ENCODE measurements around the gene SAMD13.
A peak's percentile ranks its signal among the peaks of the same experiment; 100 is the strongest.

Gene SAMD13

DNA sequence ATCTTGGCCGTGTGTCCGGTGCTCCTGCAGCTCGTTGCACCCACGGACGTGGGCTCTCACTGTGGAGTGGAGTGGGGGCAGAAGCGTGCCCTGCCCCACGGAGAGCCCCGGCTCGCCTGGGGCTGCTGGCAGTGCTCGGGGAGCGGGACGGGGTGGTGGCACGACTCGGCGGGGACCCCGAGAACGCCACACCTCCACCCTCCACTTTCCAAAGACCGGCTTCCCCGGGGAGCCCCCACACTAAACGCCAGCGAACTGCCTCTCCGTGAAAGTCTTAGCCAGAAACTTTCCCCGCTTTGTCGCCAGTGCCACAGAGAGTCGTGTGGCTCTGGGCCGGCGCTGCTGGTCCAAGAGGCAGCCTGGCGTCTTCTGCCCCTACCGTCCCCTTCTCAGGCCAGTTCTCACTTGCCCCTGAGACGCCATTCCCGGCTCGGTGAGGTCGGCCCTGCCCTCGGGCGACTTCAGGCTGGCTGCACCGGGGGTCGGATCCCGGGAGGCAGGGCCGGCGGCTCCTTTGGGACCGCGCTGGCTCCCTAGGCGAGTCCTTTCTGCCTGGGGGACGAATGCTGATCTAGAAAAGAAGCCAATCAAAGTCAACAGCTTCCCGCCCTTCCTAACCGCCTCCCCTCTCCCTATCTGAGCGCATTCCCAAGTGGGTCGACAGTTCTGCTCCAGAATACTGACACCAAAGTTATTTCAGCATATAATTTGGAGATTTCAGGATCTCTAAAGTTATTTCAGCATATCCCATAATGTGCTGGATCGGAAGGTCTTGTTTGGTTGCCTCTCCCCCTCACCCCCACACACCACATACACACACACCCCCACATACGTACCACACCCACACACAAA lies 2.6 kb upstream of the SAMD13 start:
- no peaks in the 10 kb centered on the region for H3K36me3 ChIP-seq (ENCODE audit: control insufficient read depth, insufficient read depth, low read length)
- no peaks in the 10 kb centered on the region for H3K9me3 ChIP-seq (ENCODE audit: control insufficient read depth, low read length)
- no peak overlapping the region for H3K27ac ChIP-seq (ENCODE audit: insufficient read depth, low read length, poor library complexity, severe bottlenecking)
- H3K4me3 ChIP-seq (ENCODE audit: insufficient read depth, low read depth, low read length, poor library complexity, severe bottlenecking), result peak overlapping the region; percentile 74
- DNase-seq, result no peak
- H3K27me3 ChIP-seq (replicated peaks; ENCODE audit: control insufficient read depth, insufficient read depth, low read length, poor library complexity, severe bottlenecking), result peaks cover 3% of the 10 kb centered on the region
- H3K4me1 ChIP-seq (ENCODE audit: control insufficient read depth, insufficient read depth, low read length, poor library complexity, severe bottlenecking), result no peaks in the 10 kb centered on the region

DNA sequence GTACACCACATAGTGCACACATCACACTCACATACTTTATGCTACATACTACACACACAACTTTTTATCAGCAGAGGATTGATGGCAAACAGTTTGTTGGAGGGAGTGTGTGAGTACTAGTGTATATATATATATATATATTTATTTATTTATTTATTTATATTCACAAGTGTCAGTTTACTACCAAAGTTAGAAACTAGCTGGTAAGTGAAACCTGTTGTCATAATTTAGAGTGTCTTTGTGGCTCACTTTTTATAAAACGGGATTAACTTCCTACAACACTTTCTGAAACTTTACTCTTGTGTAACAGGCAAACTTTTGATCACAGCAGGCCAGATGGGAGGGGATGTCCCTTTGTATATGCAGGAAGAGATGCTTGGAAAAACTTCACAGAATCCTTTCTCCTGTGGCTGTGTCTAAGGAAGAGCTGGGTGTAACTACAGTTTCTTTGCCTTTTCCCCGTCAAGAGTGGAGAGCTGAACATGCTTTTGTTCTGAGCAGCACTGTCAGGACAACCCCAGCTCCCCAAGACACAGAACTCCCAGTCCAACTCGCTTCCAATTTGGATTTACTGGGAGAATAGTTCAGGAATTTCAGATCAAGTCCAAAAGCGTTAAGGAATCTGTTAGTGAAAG lies 1.9 kb upstream of the SAMD13 start:
- H3K36me3 ChIP-seq (ENCODE audit: control insufficient read depth, insufficient read depth, low read length), result no peaks in the 10 kb centered on the region
- peaks cover 3% of the 10 kb centered on the region for H3K27me3 ChIP-seq (replicated peaks; ENCODE audit: control insufficient read depth, insufficient read depth, low read length, poor library complexity, severe bottlenecking)
- H3K9me3 ChIP-seq (ENCODE audit: control insufficient read depth, low read length), result no peaks in the 10 kb centered on the region
- no peak overlapping the region for H3K27ac ChIP-seq (ENCODE audit: insufficient read depth, low read length, poor library complexity, severe bottlenecking)
- H3K4me1 ChIP-seq (ENCODE audit: control insufficient read depth, insufficient read depth, low read length, poor library complexity, severe bottlenecking), result no peaks in the 10 kb centered on the region
- H3K4me3 ChIP-seq (ENCODE audit: insufficient read depth, low read depth, low read length, poor library complexity, severe bottlenecking), result peak overlapping the region; percentile 74
- no peak for DNase-seq

DNA sequence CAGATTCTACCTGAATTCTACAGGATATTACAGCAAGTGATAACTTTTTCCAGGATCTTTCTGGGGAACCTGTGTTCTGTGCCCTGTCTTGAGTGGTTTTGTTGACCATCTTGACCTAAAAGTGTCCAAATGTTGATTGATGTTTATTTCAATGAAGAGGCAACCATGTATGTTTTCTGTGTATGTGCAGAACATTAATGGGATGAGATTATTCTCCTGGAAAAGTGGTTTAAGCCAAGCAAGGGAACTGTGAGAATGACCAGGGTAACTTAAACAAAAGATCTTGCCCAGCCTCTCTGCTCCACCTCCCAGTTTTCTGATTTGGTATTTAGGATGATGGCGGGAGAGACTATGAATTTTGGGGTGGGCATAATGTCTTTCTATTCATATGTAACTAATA lies 1.0 kb upstream of the SAMD13 start:
- Histone ChIP-seq H3K4me1 (ENCODE audit: control insufficient read depth, insufficient read depth, low read length, poor library complexity, severe bottlenecking) (no peaks in the 10 kb centered on the region), H3K4me3 (ENCODE audit: insufficient read depth, low read depth, low read length, poor library complexity, severe bottlenecking) (no peak overlapping the region), H3K36me3 (ENCODE audit: control insufficient read depth, insufficient read depth, low read length) (no peaks in the 10 kb centered on the region), H3K27ac (ENCODE audit: insufficient read depth, low read length, poor library complexity, severe bottlenecking) (no peak overlapping the region), H3K27me3 (replicated peaks; ENCODE audit: control insufficient read depth, insufficient read depth, low read length, poor library complexity, severe bottlenecking) (peaks cover 3% of the 10 kb centered on the region), H3K9me3 (ENCODE audit: control insufficient read depth, low read length) (no peaks in the 10 kb centered on the region)
- no peak for DNase-seq

DNA sequence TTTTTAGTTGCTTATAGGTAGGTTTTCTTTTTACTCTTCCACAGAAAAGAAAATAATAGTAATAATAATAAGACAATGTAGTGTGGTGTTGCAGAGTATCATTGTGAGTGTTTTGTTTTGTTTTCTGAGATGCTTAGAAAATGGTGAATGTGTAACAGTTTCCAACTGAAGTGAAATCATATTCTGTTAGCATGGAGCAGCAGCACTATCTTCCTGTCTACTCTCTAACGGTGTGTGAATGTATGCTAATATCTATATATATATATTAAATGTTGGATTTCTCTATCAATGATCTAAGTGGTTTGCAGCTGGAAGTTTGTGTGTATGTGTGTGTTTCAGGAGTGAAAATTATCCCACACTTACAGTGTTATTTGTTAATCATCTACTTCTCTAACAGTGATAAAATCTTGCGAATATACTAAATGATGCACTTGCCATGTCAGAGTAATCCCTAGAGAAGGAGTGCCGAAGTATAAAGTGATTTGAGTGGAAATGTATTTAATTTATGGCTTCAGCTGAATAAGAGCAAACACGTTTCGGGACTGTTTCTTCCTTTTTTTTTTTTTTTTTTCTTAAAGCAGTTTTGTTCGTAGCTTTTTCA lies 377 bp downstream of the SAMD13 start:
- H3K27me3 ChIP-seq (replicated peaks; ENCODE audit: control insufficient read depth, insufficient read depth, low read length, poor library complexity, severe bottlenecking), result peaks cover 3% of the 10 kb centered on the region
- no peak overlapping the region for H3K4me3 ChIP-seq (ENCODE audit: insufficient read depth, low read depth, low read length, poor library complexity, severe bottlenecking)
- H3K4me1 ChIP-seq (ENCODE audit: control insufficient read depth, insufficient read depth, low read length, poor library complexity, severe bottlenecking), result no peaks in the 10 kb centered on the region
- no peaks in the 10 kb centered on the region for H3K9me3 ChIP-seq (ENCODE audit: control insufficient read depth, low read length)
- no peaks in the 10 kb centered on the region for H3K36me3 ChIP-seq (ENCODE audit: control insufficient read depth, insufficient read depth, low read length)
- H3K27ac ChIP-seq (ENCODE audit: insufficient read depth, low read length, poor library complexity, severe bottlenecking), result no peak overlapping the region
- no peak for DNase-seq

DNA sequence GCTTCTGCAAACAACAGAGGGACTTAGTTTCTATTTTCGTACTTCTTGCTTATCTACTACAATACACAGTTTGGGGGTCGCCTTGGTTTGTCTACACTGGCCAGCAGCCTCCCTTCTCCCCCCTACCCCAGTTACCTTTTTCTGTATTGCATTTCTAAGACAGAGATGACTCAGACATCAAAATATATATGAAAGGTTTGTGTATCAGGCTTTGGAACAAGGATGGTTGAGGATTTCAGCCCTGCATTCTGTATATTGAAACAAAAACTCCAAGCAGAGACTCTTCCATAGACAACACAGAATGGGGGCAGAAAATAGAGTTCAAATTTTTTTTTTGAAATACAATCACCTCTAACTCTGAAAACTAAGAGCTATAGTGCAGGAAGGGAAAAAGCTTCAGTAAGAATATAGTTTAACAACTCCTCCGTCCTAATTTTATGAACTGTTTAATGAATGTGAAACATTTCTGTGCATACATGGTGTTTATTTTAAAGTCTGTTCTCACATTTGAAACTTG lies 1.9 kb downstream of the SAMD13 start:
- H3K27ac ChIP-seq (ENCODE audit: insufficient read depth, low read length, poor library complexity, severe bottlenecking), result no peak overlapping the region
- no peak overlapping the region for H3K4me3 ChIP-seq (ENCODE audit: insufficient read depth, low read depth, low read length, poor library complexity, severe bottlenecking)
- no peaks in the 10 kb centered on the region for H3K9me3 ChIP-seq (ENCODE audit: control insufficient read depth, low read length)
- H3K36me3 ChIP-seq (ENCODE audit: control insufficient read depth, insufficient read depth, low read length), result no peaks in the 10 kb centered on the region
- no peak for DNase-seq
- H3K27me3 ChIP-seq (replicated peaks; ENCODE audit: control insufficient read depth, insufficient read depth, low read length, poor library complexity, severe bottlenecking), result peaks cover 3% of the 10 kb centered on the region
- no peaks in the 10 kb centered on the region for H3K4me1 ChIP-seq (ENCODE audit: control insufficient read depth, insufficient read depth, low read length, poor library complexity, severe bottlenecking)

DNA sequence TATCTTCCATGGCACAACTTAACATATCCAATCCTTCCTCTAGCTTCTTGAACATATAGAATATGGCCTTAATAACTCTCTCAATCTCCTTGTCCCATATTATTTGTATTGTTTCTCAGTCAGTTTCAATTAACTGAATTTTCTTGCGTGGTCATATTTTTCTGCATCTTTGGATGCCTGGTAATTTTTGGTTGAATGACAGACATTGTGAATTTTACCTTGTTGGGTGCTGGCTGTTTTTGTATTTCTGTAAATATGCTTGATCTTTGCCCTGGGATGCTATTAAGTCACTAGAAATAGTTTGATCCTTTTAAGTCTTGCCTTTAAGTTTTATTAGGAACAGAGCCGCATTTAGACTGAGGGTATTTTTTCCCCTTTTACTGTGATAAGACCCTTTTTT lies 5.9 kb downstream of the SAMD13 start:
- no peaks in the 10 kb centered on the region for H3K36me3 ChIP-seq (ENCODE audit: control insufficient read depth, insufficient read depth, low read length)
- H3K4me3 ChIP-seq (ENCODE audit: insufficient read depth, low read depth, low read length, poor library complexity, severe bottlenecking), result no peak overlapping the region
- H3K27me3 ChIP-seq (replicated peaks; ENCODE audit: control insufficient read depth, insufficient read depth, low read length, poor library complexity, severe bottlenecking), result no peaks in the 10 kb centered on the region
- H3K4me1 ChIP-seq (ENCODE audit: control insufficient read depth, insufficient read depth, low read length, poor library complexity, severe bottlenecking), result no peaks in the 10 kb centered on the region
- no peak for DNase-seq
- H3K27ac ChIP-seq (ENCODE audit: insufficient read depth, low read length, poor library complexity, severe bottlenecking), result no peak overlapping the region
- H3K9me3 ChIP-seq (ENCODE audit: control insufficient read depth, low read length), result no peaks in the 10 kb centered on the region

DNA sequence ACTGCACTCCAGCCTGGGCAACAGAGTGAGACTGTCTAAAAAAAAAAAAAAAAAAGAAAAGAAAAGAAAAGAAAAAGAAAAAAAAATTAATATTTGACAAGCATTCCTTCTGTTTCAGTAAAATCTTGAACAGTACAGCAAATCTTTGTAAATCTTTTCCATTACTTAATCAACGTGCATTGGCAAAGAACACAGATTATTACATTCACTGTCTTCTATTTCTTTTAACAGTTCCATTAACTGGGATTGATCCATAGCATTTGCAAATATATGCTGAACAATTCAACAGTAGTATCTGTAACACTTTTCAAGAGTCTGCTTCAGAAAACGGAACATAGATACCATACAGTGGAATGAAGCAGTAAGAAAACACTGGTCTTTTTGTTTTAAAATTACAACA lies 9.8 kb downstream of the SAMD13 start:
- Histone ChIP-seq H3K9me3 (ENCODE audit: control insufficient read depth, low read length) (no peaks in the 10 kb centered on the region), H3K4me1 (ENCODE audit: control insufficient read depth, insufficient read depth, low read length, poor library complexity, severe bottlenecking) (no peaks in the 10 kb centered on the region), H3K4me3 (ENCODE audit: insufficient read depth, low read depth, low read length, poor library complexity, severe bottlenecking) (no peak overlapping the region), H3K27ac (ENCODE audit: insufficient read depth, low read length, poor library complexity, severe bottlenecking) (no peak overlapping the region), H3K36me3 (ENCODE audit: control insufficient read depth, insufficient read depth, low read length) (no peaks in the 10 kb centered on the region), H3K27me3 (replicated peaks; ENCODE audit: control insufficient read depth, insufficient read depth, low read length, poor library complexity, severe bottlenecking) (no peaks in the 10 kb centered on the region)
- no peak for DNase-seq

DNA sequence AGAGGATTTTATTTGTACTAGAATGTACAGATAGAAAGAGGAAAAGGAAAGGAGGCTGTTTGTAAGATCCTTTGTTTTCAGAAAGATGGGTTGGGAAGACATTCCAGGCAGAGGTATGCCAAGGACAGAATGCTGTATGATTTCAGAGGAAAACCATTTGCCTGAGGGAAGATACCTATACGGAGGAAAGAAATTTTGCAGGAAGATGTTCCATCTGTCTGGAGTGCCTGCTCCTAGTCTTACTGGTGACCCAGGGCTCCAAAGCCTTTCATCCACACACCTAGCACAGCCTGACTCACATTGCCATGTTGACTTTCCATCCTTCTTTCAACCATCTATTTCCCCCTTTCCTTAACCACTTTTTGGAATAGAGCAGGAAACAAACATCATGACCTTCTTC lies 18.2 kb downstream of the SAMD13 start:
- DNase-seq, result no peak
- Histone ChIP-seq H3K36me3 (ENCODE audit: control insufficient read depth, insufficient read depth, low read length) (no peaks in the 10 kb centered on the region), H3K4me3 (ENCODE audit: insufficient read depth, low read depth, low read length, poor library complexity, severe bottlenecking) (no peak overlapping the region), H3K9me3 (ENCODE audit: control insufficient read depth, low read length) (no peaks in the 10 kb centered on the region), H3K27me3 (replicated peaks; ENCODE audit: control insufficient read depth, insufficient read depth, low read length, poor library complexity, severe bottlenecking) (no peaks in the 10 kb centered on the region), H3K27ac (ENCODE audit: insufficient read depth, low read length, poor library complexity, severe bottlenecking) (no peak overlapping the region), H3K4me1 (ENCODE audit: control insufficient read depth, insufficient read depth, low read length, poor library complexity, severe bottlenecking) (no peaks in the 10 kb centered on the region)

DNA sequence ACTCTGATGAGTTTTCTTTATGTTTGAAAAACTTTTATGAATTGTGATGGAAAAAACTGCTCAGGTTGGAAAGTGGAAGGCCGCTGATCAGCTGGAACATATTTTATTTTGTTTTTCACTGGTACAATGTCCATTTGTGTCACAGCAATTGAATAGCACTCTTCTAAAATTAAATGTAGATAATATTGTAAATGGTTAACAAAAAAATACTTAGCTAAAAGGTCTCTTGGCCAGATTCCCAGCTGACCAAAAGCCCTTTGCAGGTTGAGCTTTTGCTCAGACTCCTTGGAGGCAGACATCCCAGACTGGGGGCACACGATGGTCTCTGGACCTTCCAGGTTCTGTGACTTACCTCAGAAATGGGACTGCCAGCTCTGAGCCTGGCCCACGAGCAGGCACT lies 26.3 kb downstream of the SAMD13 start:
- Histone ChIP-seq H3K9me3 (ENCODE audit: control insufficient read depth, low read length) (no peaks in the 10 kb centered on the region), H3K27ac (ENCODE audit: insufficient read depth, low read length, poor library complexity, severe bottlenecking) (no peak overlapping the region), H3K4me1 (ENCODE audit: control insufficient read depth, insufficient read depth, low read length, poor library complexity, severe bottlenecking) (no peaks in the 10 kb centered on the region), H3K27me3 (replicated peaks; ENCODE audit: control insufficient read depth, insufficient read depth, low read length, poor library complexity, severe bottlenecking) (no peaks in the 10 kb centered on the region), H3K36me3 (ENCODE audit: control insufficient read depth, insufficient read depth, low read length) (no peaks in the 10 kb centered on the region), H3K4me3 (ENCODE audit: insufficient read depth, low read depth, low read length, poor library complexity, severe bottlenecking) (no peak overlapping the region)
- DNase-seq, result no peak

Measured in effector memory CD4-positive, alpha-beta T cell (primary cell).